GM18502 (cell line): ENCODE results near the gene C9orf85.
"Not testable (repeated sequence)": the region's sequence is repeated elsewhere in the genome, so short reads cannot be mapped to it uniquely, and the experiment has no call there.

Experiments
- ATAC-seq: cut with Tn5 transposase; IDR thresholded peaks from one replicate; pipeline ENCODE4 v1.9.1; 2021; ENCODE audit warnings: mild to moderate bottlenecking; ENCODE audit not compliant: unreplicated experiment, poor library complexity

The C9orf85 gene

DNA sequence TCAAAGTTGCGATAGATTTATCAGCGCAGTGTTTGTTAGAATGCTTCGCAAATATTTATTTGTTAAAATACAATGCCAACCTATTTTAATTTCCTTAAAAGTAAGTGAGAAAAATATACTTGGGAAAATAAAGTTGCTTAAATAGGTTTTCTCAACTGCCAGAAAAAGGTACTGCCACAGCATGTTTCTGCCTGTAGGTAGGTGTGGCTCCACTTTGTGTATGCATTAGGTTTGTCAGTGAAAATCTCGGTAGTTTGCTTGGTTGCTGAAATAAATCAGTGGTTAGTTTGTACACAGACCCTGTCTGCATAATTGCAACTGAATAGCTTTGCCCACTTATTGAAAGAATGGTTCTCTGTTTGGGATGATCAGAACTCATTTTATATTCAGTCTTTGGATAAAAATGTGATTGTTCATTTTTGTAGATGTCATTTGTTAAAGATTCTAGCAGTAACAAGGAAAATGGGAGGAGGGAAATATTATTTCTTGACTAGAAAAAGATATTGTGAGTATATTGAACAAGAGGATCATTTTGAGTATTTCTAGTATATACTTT is 25.7 kb downstream of the C9orf85 start:
- no peak for ATAC-seq

- ATAC-seq: no peak
Observed at GRCh38 chr9:71937898-71938297, 26.5 kb downstream of the C9orf85 start.

DNA sequence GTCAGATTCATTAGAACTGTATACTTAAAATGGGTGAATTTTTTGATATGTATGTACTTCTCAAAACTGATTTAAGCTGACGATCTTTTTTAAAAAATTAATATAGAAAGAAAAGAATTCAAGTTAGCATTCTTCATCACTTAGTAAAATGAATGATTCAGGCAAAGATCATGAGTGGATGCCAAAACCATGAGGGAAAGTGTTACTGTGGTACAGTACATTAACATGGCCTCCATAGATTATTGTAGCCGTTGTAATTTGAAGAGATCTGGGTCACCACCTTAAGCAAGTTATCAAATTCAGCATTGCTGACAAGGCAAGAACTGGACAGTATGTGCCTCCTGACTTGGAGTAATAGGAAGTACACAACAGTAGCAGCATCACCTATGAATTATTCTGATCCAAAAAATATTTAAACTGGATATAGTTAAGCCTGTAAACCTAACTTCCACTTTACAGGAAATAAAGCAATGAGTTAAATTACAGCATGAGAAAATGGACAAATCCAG is 29.7 kb downstream of the C9orf85 start:
- ATAC-seq: no peak

GRCh38 chr9:71941998-71942567 is 30.6 kb downstream of the C9orf85 start:
- no peak for ATAC-seq

DNA sequence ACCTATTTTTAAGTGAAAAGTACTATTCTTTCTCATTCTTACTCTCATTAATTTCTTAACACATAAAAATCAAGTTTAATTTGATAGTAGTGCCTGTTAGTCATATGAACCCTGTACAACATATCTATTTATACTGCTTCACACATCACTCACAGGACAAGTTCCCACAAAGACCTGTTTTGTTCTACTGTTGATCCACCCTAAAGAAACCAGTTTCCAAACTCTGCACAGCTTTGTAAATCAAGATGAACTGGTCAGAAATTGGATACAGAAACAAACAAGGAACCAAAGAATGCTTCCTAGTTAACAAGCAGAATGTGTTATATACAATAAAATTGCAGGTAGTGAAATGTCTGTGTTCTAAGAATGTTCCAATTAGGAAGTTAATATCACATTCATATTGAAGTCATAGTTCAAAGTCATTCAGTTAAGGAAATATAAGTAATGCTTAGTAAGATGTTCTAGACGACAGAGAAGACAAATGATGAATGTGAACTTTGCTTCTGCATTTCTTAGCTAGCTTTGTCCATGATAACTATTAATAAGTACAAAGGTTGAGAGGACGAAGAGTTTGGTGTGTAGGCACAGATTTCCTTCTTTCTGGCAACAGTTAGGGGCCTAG is 33.4 kb downstream of the C9orf85 start:
- no peak for ATAC-seq

GRCh38 chr9:71954652-71955051 is 43.2 kb downstream of the C9orf85 start:
- ATAC-seq: not testable (repeated sequence)

- peak; percentile 57 for ATAC-seq
Observed at GRCh38 chr9:71955300-71955915, 44.0 kb downstream of the C9orf85 start.

- ATAC-seq: no peak
Observed at GRCh38 chr9:71962328-71962727, 50.9 kb downstream of the C9orf85 start.

- not testable (repeated sequence) for ATAC-seq
Observed at GRCh38 chr9:71963471-71963996, 52.1 kb downstream of the C9orf85 start.

DNA sequence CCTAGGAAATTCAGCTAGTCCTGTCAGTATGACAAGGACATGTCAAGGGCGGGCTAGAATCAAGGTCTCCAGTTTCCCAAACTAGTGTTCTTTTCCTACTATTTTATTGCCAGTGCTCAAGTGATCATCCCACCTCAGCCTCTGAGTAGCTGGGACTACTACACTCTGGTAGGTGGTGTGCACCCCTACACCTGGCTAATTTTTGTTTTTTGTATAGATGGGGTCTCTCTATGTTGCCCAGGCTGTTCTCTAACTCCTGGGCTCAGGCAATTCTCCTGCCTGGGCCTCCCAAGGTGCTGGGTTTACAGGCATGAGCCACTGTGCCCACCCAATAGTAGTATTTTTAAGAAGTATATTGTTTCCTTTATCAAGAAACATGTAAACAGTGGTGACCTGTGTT is 54.0 kb downstream of the C9orf85 start:
- no peak for ATAC-seq

DNA sequence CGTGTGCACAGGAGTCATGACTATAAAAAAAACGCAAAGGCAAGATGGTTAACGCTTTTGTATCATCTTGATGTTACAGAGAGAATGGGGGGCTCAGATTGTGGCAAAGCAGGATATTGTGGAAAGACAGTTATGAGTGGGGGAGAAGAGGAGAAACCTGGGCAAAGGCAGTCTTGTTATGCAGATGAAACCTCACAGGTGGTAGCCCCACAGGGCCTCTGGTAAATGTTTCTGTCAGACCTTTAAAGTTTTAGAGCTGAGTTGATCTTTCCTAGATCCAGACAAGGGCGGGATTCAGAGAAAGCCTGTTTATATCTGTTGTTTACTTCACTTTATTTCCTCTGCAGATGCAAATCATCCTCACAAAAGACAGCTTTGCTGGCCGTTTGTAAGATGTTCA is 55.2 kb downstream of the C9orf85 start:
- no peak for ATAC-seq

- no peak for ATAC-seq
Observed at GRCh38 chr9:71968541-71969090, 57.2 kb downstream of the C9orf85 start.

DNA sequence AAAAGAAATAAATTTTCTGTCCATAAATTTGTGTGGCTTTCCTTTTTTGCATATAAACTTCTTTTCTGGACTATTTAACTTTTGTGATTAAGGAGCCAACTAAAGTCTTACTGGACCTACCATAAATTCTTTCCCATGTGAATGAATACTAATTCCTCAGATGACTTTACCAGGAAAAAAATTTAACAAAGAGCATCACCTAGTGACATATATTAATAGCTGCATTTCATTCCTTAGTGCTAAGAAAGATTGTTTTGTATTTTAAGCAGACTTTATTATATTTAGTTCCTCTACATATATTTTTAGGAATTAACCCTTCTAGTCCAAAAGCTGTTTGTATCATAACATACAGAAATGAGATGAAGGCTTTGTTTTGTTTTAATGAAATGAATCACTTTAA is 64.4 kb downstream of the C9orf85 start:
- ATAC-seq: no peak

- ATAC-seq: no peak
Observed at GRCh38 chr9:71977003-71977402, 65.6 kb downstream of the C9orf85 start.

DNA sequence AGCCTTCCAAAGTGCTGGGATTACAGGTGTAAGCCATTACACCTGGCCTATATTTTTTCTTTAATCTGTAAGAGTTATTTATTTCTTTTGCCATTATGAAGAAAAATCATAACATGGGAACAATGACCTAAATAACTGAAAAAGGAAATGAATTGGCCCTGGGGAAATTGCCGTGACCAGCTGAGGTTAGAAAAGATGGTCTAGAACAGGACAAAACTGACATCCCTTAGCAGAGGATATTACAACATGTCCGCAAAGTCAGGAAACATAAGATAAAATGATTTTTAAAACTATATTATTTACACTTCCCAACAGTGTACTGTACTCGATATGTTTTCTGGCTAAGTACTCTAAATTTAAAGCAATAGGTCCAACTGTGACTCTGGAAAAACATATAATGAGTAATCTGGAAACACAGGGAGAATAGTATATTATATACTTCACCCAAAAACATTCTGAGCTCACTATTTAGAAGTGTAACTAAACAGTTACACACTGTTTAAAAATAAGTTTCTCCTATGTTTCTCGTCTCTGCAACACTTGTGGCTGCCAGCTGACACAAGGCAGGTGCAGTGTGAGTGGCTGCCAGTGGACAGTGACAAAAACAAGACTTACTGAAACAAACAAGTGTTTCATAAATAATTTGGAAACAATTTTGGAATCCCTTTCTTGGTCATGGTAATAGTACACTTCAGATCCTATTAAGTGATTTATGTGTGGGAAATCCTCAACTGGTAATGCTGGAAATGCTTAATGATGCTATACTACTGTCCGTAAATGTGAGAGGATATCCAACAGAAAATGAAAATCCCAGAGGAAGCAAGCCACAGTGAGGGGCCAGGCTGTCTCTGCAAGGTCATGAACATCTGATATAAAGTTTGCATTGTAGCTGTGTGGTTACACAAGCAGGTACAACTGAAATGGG is 69.1 kb downstream of the C9orf85 start:
- no peak for ATAC-seq

GRCh38 chr9:71981944-71982343 is 70.5 kb downstream of the C9orf85 start:
- no peak for ATAC-seq

DNA sequence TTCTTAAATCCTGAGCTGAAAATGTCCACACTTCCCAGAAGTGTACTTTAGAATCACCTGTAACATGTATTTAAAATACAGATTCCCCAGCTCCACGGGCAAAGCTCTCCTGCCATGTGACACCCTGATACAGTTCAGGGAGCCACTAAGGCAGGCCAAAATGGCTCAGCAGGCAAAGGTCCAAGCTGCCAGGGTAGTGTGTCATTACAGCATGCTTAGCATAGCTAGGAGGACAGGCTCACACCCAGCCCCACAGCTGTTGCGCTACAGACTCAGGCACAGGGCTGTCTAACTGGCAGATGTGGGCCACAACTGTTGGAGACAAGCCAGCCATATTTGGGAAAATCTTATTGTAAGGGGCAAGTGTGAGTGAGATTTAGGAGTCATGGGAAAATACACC is 73.0 kb downstream of the C9orf85 start:
- ATAC-seq: no peak

DNA sequence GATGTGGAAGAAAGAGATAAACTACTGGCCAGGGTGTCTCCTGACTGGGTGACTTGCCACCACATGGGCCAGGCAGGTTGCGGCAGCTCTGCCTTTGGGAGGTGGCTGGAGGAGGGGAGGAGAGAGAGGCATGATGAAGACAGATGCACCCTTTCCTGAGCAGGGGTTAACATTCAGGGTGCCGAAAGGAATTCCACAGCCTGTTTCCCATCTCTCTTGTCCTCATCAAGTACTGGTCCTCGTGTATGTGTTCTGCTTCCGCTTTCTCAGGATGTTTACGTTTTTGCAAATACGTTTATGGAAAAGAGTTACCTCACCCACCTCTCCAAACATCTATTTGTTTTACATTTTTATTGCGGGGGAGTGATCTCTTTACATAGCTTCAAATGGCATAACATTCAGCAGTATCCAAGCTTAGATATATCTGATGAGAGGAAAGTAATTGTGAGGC is 73.4 kb downstream of the C9orf85 start:
- ATAC-seq: no peak

GRCh38 chr9:71985297-71985911 is 74.0 kb downstream of the C9orf85 start:
- ATAC-seq: no peak
